UCSD-AML1 (cell line): ENCODE data around the gene EPHB2.
"Not testable (repeated sequence)": the region's sequence is repeated elsewhere in the genome, so short reads cannot be mapped to it uniquely, and the experiment has no call there.

Experiments used
- DNase-seq: peaks from one replicate; lab custom pipeline; 2025; ENCODE audit not compliant: unreplicated experiment; lab: John Stamatoyannopoulos, UW

EPHB2 gene

GRCh38 chr1:22689505-22689904 is 21.1 kb upstream of the EPHB2 start:
- no peak for DNase-seq

- no peak for DNase-seq
Observed at GRCh38 chr1:22691031-22691753, 19.4 kb upstream of the EPHB2 start.

- DNase-seq, result no peak
Observed at GRCh38 chr1:22694172-22694571, 16.5 kb upstream of the EPHB2 start.

GRCh38 chr1:22696610-22697009 is 14.0 kb upstream of the EPHB2 start:
- no peak for DNase-seq

GRCh38 chr1:22697980-22698379 is 12.7 kb upstream of the EPHB2 start:
- DNase-seq, result no peak

- no peak for DNase-seq
Observed at GRCh38 chr1:22699681-22700520, 10.7 kb upstream of the EPHB2 start.

GRCh38 chr1:22702296-22703085 is 8.1 kb upstream of the EPHB2 start:
- peak; percentile 39 for DNase-seq

GRCh38 chr1:22704440-22705067 is 6.1 kb upstream of the EPHB2 start:
- DNase-seq, result peak; percentile 71

- no peak for DNase-seq
Observed at GRCh38 chr1:22705586-22705985, 5.1 kb upstream of the EPHB2 start.

- not testable (repeated sequence) for DNase-seq
Observed at GRCh38 chr1:22706100-22706499, 4.5 kb upstream of the EPHB2 start.

GRCh38 chr1:22708777-22709176 is 1.9 kb upstream of the EPHB2 start:
- no peak for DNase-seq

GRCh38 chr1:22709227-22709626 is 1.4 kb upstream of the EPHB2 start:
- no peak for DNase-seq

- peak; percentile 56 for DNase-seq
Observed at GRCh38 chr1:22709891-22710700, 543 bp upstream of the EPHB2 start.

GRCh38 chr1:22711071-22711470 is 432 bp downstream of the EPHB2 start:
- DNase-seq, result no peak

GRCh38 chr1:22711591-22712501 is 1.2 kb downstream of the EPHB2 start:
- no peak for DNase-seq

GRCh38 chr1:22712502-22713271 is 2.0 kb downstream of the EPHB2 start:
- peak; percentile 51 for DNase-seq

- no peak for DNase-seq
Observed at GRCh38 chr1:22714455-22714854, 3.8 kb downstream of the EPHB2 start.

- DNase-seq, result no peak
Observed at GRCh38 chr1:22717037-22717760, 6.6 kb downstream of the EPHB2 start.
